ENCODE measurements around the gene PLEKHM1.

PLEKHM1 gene

GRCh38 chr17:45391918-45392317 is 98.6 kb downstream of the PLEKHM1 start:
- Histone ChIP-seq H3K4me1 (ENCODE audit: insufficient read depth, low read length, poor library complexity, severe bottlenecking) (no peaks in the 10 kb centered on the region), H3K9me2 (replicated peaks; ENCODE audit: low read depth, low read length) (no peaks in the 10 kb centered on the region), H3K9ac (ENCODE audit: low read depth, low read length, poor library complexity, severe bottlenecking) (no peak overlapping the region), H3K36me3 (ENCODE audit: insufficient read depth, low read length) (peaks cover 13% of the 10 kb centered on the region; the same call in 1 of the 2 replicates), H2AFZ (ENCODE audit: low read length) (no peak overlapping the region), H4K20me1 (ENCODE audit: insufficient read depth, low read length, poor library complexity, severe bottlenecking) (no peaks in the 10 kb centered on the region), H3F3A (ENCODE audit: low read depth) (no peaks in the 10 kb centered on the region), H3K4me2 (ENCODE audit: low read depth, low read length, poor library complexity, severe bottlenecking) (no peak overlapping the region), H3K4me3 (ENCODE audit: low read length, poor library complexity, severe bottlenecking) (no peak overlapping the region), H3K9me3 (ENCODE audit: insufficient read depth, low read depth, low read length) (no peaks in the 10 kb centered on the region), H3K27me3 (ENCODE audit: insufficient read depth, low read length, poor library complexity, severe bottlenecking) (no peaks in the 10 kb centered on the region), H3K79me2 (ENCODE audit: insufficient read depth, low read length) (no peaks in the 10 kb centered on the region)
- TF ChIP-seq EZH2phosphoT487 (IDR thresholded peaks at IDR 0.05; ENCODE audit: borderline replicate concordance) (no peak), CTCF (conservative IDR thresholded peaks at IDR 0.05; ENCODE audit: low read length) (no peak)

DNA sequence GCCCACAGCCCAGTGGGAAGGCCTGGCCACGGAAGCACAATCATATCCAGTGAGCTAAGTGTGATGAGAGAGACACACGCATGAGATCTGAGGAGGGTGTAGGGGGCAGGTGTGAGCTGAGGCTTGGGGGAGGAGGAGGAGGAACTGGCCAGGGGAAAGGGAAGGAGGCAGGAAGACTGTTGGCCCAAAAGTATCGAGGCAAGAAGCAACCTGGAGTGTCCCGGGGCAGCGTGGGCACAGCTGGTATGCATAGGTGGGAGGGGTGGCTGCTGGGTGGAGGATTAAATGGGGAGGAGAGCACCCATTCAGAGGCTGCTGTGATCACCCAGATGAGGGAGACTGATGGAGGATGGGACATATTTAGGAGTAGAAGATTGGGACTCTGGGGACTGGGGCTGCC is 99.2 kb downstream of the PLEKHM1 start:
- Histone ChIP-seq H2AFZ (ENCODE audit: low read length) (no peak overlapping the region), H3K4me1 (ENCODE audit: insufficient read depth, low read length, poor library complexity, severe bottlenecking) (no peaks in the 10 kb centered on the region), H4K20me1 (ENCODE audit: insufficient read depth, low read length, poor library complexity, severe bottlenecking) (no peaks in the 10 kb centered on the region), H3K9me3 (ENCODE audit: insufficient read depth, low read depth, low read length) (no peaks in the 10 kb centered on the region), H3K9ac (ENCODE audit: low read depth, low read length, poor library complexity, severe bottlenecking) (no peak overlapping the region), H3K27me3 (ENCODE audit: insufficient read depth, low read length, poor library complexity, severe bottlenecking) (no peaks in the 10 kb centered on the region), H3F3A (ENCODE audit: low read depth) (no peaks in the 10 kb centered on the region), H3K4me3 (ENCODE audit: low read length, poor library complexity, severe bottlenecking) (no peak overlapping the region), H3K79me2 (ENCODE audit: insufficient read depth, low read length) (no peaks in the 10 kb centered on the region), H3K4me2 (ENCODE audit: low read depth, low read length, poor library complexity, severe bottlenecking) (no peak overlapping the region), H3K36me3 (ENCODE audit: insufficient read depth, low read length) (peaks cover 13% of the 10 kb centered on the region; the same call in 1 of the 2 replicates), H3K9me2 (replicated peaks; ENCODE audit: low read depth, low read length) (no peaks in the 10 kb centered on the region)
- TF ChIP-seq CTCF (conservative IDR thresholded peaks at IDR 0.05; ENCODE audit: low read length) = no peak
- TF ChIP-seq EZH2phosphoT487 (IDR thresholded peaks at IDR 0.05; ENCODE audit: borderline replicate concordance) = no peak

GRCh38 chr17:45389354-45389753 is 101.2 kb downstream of the PLEKHM1 start:
- TF ChIP-seq CTCF (conservative IDR thresholded peaks at IDR 0.05; ENCODE audit: low read length) (no peak), EZH2phosphoT487 (IDR thresholded peaks at IDR 0.05; ENCODE audit: borderline replicate concordance) (no peak)
- no peaks in the 10 kb centered on the region for H4K20me1 ChIP-seq (ENCODE audit: insufficient read depth, low read length, poor library complexity, severe bottlenecking)
- H3K9me3 ChIP-seq (ENCODE audit: insufficient read depth, low read depth, low read length) = no peaks in the 10 kb centered on the region
- H3K4me2 ChIP-seq (ENCODE audit: low read depth, low read length, poor library complexity, severe bottlenecking) = no peak overlapping the region
- no peak overlapping the region for H3K9ac ChIP-seq (ENCODE audit: low read depth, low read length, poor library complexity, severe bottlenecking)
- H3F3A ChIP-seq (ENCODE audit: low read depth) = no peaks in the 10 kb centered on the region
- no peaks in the 10 kb centered on the region for H3K79me2 ChIP-seq (ENCODE audit: insufficient read depth, low read length)
- H3K4me3 ChIP-seq (ENCODE audit: low read length, poor library complexity, severe bottlenecking) = no peak overlapping the region
- H3K9me2 ChIP-seq (replicated peaks; ENCODE audit: low read depth, low read length) = no peaks in the 10 kb centered on the region
- H2AFZ ChIP-seq (ENCODE audit: low read length) = no peak overlapping the region
- H3K36me3 ChIP-seq (ENCODE audit: insufficient read depth, low read length) = peaks cover 4% of the 10 kb centered on the region; the same call in 1 of the 2 replicates
- H3K4me1 ChIP-seq (ENCODE audit: insufficient read depth, low read length, poor library complexity, severe bottlenecking) = peaks cover 8% of the 10 kb centered on the region
- H3K27me3 ChIP-seq (ENCODE audit: insufficient read depth, low read length, poor library complexity, severe bottlenecking) = no peaks in the 10 kb centered on the region
